EL (cell line): ENCODE measurements around the gene UBE2D1.

Experiments
- DNase-seq: peaks from one replicate; pipeline ENCODE4 v3.0.0-alpha.2; 2016

Gene UBE2D1

DNA sequence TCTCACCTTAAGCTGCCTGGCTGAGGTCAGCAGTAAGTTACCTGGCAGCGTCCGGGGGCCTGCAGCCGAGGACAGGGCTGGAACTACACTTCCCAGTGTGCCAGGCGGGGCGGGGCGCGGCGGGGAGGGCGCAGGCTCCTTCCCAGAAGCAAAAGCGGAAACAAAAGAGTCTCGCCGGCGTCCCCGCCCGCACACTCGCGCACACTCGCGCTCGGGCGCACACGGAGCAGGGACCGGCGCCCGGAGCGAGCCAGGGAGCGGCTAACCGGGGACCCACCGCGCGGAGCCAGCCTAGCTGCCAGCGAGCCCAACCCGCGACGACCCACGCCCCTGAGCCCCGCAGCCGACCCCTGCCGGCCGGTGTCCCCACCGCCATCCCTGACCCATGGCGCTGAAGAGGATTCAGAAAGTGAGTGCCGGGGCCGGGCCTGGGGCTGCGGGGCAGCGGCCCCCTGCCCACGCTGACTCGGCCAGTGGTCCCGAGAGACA, at the start of gene UBE2D1:
TSS of gene UBE2D1 (plus strand) at position 190 of the 489 bp plus-strand sequence. CDS start at position 386, 196 bp downstream.
- DNase-seq: peak; percentile 77

DNA sequence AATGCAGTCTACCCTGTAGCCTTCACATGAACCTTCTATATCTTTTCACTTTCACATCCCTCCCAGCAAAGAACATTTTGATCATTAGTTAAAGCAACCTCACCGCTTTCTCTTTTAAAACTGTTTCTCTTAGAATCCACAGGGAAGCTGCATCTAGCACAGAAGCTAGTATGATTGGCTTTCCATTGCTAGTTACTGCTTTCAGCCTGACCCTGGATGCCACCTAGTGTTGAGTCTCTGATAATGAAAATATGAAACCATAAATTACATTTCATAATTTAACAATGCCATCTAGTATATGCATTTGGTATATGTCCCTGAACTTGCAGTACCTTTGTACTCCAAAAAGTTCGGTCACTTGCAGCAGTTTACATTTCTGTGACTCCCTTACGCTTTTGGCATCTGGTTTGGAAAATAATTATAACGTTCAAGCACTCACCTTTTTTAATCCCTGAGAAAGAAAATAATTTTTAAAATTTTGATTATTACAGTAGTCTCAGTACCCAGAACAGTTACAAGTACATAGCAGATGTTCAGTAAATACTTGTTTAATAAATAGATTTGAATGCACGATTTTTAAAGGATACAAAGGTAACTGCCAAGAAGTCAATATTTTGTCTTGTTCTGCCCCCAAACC, 43.1 kb upstream of the UBE2D1 start:
- peak; percentile 55 for DNase-seq

DNA sequence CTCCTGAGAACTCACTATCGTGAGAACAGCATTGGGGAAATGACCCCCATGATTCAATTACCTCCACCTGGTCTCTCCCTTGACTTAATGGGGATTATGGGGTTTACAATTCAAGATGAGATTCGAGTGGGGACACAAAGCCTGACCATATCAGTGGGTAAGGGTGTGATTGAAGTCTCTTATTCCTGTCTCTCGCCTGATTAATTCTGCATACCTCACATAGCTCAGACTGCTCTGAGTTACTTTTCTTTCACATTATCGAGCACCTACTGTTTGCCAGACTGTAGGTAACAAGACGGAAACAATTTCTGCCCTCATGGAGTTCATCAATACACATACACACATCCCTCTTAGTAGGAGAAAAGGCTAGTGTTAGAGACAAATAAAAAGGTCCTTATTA, 40.8 kb upstream of the UBE2D1 start:
- DNase-seq: no peak

DNA sequence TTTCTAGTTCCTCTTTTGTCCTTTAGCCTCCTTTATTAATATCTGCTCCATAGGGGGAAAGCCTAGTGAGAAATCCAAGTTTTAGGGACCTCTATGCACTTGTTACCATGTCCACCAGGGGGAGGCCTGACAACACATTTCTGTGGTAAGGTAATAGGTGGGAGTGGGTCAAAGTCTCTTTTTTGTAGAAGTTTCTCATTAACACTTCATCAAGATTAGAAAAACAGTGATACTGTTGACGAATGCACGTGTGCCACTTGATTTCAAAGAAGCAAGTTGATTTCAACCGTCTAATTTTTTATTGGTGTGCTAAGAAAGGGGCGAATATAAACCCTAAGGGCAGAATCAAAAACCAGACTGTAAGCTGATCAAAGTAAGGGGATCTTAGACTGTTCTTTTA, 35.2 kb upstream of the UBE2D1 start:
- DNase-seq: peak; percentile 50

DNA sequence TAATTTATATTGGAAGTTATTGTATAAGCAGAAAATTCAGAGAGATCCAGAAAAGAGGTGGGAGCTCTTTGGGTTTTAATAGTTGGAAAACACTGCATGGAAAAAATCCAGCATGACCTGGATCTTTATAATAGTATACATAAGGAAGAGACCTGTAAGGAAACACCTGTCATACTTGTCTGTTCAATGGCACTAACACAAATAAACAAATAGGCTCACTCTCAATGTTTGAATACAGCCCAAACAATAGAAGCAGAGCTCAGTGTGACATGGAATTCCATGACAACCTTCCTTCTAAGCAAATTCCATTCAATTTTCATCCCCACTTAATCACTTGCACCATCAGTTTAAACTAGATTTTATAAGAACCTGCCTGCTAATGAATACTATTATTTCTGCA, 34.1 kb upstream of the UBE2D1 start:
- no peak for DNase-seq

DNA sequence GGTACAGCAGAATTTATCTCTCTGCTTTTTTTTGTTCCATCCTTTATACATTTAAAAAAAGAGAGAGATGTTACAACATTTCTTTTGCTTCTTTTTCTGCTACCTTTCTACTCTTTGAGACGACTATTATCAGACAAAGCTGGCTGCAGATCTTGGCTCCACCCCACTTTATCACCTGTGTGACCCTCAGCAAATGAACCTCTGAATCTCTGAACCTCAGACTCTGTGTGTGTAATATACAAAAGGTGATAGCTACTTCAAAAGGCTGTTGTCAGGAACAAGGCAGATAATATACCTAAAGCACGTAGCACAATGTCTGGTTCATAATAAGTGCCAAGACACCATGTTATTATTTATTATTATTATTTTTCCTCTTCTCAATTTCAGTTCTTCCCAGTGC, 32.6 kb upstream of the UBE2D1 start:
- DNase-seq: no peak

DNA sequence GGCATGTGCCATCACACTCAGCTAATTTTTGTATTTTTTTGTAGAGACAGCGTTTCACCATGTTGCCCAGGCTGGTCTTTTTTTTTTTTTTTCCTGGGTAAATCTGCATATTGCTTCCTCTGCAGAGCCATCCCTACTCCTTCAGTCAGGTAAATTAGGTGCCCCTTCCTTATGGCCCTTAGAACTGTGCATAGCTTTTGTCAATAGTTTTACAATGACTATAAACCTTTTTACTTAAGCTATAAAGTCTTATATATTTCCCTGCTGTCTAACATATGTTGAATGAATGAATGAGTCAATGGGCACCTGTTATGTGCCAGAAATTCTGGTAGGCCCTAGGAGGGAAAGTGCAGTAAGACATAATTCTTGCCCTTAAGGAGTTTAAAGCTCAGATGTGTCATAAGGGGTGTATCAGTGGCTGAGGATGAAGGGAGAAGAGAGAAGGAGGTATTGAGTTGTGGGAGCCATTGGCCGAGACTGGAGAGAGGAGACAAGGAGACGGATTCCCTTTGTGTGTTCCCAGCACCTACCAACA, 30.6 kb upstream of the UBE2D1 start:
- no peak for DNase-seq

DNA sequence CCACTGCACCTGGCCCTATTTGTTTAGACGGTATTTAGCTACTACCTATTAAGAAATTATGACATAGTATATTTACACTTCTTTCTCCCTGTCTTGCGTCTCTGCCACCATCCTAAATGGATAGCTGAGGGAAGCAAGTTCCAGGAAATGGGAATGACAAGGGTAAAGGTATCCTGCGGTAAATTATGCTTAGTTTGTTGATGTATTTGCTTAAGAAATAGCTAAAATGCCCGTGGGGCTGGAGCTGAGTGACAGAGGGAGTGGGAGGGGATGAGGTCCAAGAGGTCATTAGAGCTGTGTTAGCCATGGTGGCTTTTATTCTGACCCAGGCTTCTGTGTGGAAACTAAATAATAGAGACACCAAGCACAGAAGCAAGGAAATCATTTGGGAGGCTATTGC, 29.0 kb upstream of the UBE2D1 start:
- DNase-seq: no peak

DNA sequence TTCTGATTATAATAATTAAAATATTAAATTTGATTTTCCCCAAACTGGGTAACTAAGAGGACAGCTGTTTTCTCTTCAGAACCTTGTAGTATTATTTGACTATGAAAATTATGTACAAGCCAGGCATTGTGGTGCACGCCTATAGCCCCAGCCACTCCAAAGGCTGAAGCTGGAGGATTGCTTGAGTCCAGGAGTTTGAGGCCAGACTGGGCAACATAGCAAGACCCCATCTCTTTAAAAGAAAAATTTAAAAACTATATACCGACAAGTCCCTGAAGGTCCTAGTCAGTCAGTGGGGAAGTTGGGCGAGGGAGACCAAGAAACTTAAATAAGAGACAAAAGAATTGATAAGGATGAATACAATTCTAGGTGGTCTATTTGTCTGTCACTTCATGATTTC, 27.1 kb upstream of the UBE2D1 start:
- no peak for DNase-seq

DNA sequence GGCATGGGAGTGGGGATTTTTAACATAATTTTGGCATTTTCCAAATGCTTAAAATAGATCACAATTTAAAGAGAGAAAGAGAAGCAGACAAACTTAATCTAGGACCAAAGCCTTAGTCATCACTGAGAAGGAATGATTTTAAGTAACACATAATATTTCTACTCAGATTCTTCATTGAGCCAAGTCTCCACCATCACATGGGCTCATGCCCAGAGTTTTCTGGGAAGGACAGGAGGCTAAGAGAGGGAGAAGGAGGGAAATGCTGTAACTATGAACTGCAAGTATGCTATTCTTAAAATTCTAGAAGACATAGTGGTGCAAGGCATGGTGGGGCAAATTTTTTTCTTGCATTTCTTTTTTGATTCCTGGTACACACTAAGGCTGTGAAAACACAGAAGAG, 23.8 kb upstream of the UBE2D1 start:
- DNase-seq: no peak

DNA sequence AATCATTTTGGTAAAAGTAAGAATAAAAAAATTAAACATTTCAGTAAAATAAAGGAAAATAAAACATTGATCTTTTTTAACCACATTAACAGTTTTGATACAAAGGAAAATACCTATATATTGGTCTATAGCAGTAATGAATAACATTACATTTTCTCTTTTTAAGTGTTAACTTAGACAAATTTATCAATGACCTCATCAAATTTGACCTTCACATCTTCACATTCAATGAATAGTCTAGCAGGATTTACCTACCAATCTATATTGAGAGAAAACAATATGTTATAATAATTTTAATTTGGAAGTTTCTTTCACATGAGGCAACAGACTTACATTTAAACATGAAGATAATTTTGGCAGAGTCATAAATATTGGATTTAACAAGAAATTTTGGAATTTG, 17.9 kb upstream of the UBE2D1 start:
- no peak for DNase-seq

DNA sequence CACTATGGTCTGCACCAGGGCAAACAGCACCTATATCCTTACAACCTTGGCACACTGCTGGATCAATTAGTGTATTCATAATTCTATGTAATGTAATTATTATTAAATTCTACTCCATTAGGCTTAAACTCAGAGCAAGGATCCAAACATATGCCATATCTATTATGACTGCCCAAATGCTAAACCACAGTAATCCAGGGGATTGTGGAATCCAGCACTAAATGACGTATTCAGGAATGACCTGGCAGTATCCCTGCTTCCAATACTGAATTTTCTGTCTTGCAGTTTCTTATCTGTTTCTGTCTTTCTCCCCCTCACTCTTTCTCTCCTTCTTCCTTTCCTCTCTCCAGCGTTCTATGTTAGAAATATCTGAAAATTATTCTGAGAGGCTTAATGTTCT, 16.5 kb upstream of the UBE2D1 start:
- DNase-seq: no peak

DNA sequence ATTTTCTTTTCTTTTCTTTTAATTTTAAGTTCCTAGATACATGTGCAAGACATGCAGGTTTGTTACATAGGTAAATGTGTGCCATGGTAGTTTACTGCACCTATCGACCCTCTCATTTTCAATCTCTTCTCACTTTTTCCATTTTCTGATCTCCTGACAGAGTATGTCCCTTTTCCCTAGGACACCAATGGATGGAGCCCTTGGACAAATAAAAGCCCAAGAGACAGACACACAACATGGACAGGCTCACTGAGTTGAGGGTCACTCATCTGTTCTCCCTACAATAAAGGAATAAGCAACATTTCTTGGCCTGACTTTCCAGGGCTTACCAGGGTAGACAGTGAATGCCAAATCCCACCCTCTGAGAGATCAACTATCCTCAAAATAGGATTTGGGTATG, 15.2 kb upstream of the UBE2D1 start:
- no peak for DNase-seq

DNA sequence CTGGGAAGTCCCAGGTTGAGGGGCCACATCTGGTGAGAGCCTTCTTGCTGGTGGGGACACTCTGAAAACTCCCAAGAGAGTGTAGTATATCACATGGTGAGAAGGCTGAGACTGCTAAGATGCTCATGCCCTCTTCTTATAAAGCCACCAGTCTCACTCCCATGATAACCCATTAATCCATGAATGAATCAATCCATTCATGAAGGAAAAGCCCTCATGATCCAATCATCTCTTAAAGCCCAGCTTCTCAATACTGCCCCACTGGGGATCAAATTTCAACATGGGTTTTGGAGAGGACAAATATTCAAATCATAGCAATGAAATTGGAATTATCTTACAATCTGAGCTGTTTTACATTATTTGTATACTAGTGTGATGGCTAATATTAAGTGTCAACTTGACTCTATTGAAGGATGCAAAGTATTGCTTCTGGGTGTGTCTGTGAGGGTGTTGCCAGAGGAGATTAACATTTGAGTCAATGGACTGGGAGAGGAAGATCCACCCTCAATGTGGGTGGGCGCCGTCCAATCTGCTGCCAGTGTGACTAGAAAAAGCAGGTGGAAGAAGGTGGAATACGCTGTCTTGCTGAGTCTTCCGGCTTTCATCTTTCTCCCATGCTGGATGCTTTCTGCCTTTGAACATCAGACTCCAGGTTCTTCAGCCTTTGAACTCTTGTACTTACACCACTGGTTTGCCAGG, 14.3 kb upstream of the UBE2D1 start:
- no peak for DNase-seq

DNA sequence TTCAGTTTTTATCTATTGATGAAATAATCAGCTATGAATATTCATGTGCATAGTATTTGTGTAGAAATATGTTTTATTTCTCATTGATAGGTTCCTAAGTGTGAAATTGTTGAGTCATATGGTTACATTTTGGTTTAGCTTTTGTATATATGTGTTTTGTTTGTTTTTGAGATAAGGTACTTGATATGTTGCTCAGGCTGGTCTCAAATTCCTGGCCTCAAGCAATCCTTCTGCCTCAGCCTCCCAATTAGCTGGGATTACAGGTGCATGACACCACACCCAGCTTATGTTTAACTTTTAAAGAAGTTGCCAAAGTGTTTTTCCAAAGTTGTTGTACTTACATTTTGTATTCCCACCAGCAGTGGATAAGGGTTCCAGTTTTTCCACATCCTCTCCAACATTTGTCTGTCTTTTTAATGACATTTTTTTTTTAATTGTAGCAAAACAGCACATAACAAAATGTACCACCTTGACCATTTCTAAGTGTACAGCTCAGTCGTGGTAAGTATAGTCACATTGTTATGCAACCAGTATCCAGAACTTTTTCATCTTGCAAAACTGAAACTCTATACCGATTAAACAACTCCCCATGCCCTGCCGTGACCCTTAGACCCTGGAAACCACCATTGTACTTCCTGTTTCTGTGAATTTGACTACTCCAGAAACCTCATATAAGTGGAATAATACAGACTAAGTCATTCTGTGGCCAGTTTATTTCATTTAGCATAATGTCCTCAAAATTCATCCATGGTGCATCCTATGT, 12.6 kb upstream of the UBE2D1 start:
- DNase-seq: no peak

DNA sequence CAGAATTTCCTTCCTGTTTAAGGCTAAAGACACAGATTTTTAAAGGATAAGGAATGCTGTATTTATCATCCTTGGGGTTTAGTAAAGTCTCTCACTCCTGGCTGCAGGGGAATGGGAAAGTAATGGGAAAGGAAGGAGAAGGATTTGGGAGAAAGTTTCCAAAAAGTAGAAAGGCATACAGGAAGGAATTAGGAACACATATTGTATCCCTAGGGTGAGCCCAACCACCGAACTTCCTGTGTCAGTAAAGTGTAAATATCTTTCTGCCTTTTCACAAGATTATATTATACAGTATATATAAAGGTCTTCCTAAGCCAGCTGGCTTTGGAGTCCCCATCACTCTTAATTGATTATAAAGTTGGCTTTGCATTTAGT, 12.0 kb upstream of the UBE2D1 start:
- DNase-seq: no peak

DNA sequence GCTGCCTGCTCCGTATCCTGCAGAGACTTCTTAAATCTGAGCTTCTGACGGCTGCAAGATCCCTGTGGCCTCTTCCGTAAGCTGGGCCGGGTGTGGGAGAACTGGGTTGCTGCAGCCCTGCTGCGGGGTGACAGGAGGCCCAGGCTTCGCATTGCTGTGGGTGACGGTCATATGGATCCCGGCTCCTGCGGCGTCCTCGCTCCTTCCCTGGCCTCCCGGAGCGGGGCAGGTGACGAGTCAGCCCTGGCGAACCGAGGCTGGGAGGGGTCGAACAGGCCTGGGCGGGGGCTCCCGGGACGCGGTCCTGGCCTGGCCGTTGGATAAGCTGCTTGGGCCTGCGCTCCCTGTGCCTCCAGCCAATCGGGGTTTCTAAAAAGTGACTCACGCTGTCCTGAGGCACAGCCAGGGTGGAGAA, 7.8 kb upstream of the UBE2D1 start:
- DNase-seq: peak; percentile 26

DNA sequence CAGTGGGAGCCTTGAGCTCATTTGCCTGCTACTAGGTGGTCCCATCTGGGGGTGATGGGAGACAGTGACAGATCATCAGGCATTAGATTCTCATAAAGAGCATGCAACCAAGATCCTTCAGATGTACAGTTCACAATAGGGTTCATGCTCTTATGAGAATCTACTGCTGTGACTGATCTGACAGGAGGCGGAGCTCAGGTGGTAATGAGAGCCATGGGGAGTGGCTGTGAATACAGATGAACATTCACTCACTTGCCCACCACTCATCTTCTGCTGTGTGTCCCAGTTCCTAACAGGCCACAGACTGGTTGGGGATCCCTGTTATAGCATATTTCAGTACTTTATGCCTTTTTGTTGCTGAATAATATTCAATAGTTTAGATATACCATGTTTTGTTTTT, 6.6 kb upstream of the UBE2D1 start:
- DNase-seq: no peak

DNA sequence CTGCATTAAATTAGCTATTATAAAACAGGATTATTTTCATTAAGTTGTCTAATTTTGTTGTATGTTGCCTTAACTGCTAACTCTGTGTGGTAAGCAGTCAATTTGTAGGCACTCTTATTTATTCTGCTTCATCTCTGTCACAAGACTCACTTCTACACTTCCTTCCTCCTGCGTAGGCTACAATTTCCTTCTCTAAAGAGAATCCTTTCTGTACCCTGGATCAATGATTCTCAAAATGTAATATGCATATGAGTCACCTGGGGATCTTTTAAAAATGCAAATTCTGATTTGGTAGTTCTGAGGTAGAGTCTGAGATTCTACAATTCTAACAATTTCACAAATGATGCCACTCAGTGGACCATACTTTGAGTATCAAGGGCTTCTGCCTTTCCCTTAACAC, 4.4 kb upstream of the UBE2D1 start:
- no peak for DNase-seq

DNA sequence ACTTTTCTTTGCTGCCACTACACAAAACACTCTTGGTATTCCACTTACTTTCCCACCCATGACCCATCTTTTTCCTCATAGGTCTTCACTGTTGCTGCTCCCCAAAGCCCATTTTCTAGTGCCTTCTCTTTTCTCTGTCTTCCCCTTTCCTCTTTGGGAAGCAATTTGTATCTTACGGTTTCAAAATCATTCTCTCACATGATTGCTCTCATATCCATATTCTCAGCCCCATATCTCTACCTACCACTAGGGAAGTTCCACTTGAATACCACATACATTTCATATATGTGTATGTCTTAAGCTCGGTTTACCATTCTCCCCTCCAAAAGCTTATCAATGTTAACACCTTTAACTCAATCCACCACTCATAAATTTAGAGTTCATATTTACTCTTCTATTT, 3.2 kb upstream of the UBE2D1 start:
- DNase-seq: no peak

DNA sequence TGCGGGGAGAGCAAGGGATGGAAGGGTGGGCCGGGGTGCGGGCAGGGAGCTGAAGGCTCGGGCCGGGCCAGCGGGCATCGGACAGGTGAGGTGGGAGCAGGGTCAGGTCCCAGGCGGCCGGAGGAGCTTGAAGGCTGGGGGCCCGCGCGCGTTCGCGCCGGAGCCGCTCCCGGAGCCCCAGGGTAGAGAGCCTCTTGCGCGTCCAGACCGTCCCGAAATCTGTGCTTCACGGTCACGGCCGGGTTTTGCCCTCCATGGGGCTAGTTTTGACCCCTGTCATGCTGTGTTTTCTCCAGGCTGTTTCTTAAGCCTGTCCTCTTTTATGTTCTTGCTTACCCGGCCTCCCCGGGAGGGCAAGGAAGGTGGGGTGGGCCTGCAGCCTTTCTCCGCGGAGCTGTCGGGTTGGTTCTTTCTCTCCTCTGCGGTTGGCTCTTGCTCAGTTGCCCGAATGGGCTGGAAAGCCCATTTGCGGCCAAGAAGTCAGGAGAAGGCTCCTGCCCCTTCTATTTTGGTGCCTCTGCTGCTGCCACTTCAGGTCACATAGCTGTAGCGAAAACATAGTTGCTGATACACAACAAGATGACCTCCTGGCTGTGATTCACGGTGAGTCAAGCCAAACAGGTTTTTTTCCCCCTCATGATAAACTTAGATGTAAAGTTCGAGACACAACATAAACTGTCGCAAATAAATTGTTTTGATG, 650 bp downstream of the UBE2D1 start:
- DNase-seq: peak; percentile 48

DNA sequence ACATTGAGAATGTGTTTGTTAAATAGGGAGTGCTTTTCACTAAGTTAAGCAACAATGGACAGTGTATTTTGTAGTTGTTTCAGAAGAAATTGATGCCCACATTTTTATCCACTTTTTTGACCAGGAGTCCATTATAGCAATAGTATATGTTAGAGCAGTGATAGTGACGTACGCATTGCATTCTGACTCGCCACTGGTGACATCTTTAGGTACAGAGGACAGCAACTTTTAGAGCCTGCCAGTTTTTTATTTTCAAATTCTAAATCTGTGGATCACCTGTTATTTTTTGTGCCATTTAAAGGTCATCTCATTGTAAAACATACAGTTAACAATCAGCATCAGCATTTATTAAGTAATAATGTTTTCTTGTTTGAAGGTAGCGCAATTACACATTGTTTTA, 1.4 kb downstream of the UBE2D1 start:
- no peak for DNase-seq

DNA sequence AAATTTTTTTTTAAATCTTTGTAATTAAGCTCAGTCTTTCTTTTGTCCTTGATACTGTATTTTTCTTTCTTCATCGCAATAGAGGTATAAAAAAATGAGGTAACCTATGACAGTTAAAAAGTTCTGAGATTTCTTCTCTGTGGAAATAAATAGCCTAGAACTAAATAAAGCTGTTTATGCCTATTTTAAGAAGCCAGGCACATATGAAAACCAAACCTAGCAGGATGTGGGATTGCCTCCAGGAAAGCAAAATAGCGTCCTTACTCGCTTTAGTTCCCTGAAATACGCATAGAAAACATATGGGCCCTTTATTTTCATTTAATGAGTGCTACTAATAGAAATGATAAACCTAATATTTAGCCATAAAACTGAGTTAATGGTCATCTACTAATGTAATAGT, 6.6 kb downstream of the UBE2D1 start:
- DNase-seq: no peak
